NCI-H2081 treated with DMSO at 0.1 percent for 48 hours (cell line): ENCODE data around the gene VAC14.

Experiments used
- DNase-seq: peaks from one replicate; lab custom pipeline; 2025; lab: John Stamatoyannopoulos, UW

VAC14 gene

GRCh38 chr16:70725024-70725911, 75.7 kb downstream of the VAC14 start:
- DNase-seq: no peak

- no peak for DNase-seq
Observed at GRCh38 chr16:70724146-70725023, 76.6 kb downstream of the VAC14 start.

GRCh38 chr16:70723740-70724145, 77.2 kb downstream of the VAC14 start:
- DNase-seq: no peak

DNA sequence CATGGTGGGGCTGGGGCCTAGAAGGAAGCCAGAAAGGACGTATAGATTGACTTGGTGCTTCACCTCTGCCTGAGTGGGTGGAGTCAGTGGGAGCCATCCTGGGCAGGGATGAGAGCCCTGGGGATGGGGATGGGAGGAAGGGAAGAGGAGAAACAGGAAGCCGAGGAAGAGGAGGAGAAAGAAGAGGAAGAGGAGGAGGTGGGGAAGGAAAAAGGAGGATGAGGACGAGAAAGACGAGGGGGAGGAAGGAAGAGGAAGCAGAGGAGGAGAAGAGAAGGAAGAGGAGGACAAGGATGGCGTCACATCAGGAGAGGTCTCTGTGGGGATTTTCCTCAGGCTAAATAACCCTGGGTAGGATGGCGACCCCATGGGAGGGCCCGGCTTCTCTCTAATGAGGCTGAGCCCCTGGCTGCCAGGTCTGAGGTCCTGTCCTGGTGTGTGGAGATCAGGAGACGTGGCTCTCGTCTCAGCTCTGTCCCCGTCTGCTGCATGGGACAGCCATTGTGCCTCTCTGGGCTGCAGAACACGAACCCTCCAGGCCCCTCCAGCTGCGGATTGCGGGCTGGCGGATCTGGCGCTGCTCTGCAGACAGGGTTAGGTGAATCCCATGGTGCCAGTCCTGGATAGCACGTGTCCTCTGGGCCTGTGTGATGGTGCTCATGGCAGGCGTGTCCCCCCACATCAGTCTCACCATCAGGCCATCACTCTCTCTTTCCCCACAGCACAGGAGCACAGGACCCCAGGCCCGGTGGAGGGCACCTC, 79.6 kb downstream of the VAC14 start:
- no peak for DNase-seq

- DNase-seq: no peak
Observed at GRCh38 chr16:70720425-70721201, 80.3 kb downstream of the VAC14 start.

GRCh38 chr16:70717065-70717464, 83.9 kb downstream of the VAC14 start:
- no peak for DNase-seq

DNA sequence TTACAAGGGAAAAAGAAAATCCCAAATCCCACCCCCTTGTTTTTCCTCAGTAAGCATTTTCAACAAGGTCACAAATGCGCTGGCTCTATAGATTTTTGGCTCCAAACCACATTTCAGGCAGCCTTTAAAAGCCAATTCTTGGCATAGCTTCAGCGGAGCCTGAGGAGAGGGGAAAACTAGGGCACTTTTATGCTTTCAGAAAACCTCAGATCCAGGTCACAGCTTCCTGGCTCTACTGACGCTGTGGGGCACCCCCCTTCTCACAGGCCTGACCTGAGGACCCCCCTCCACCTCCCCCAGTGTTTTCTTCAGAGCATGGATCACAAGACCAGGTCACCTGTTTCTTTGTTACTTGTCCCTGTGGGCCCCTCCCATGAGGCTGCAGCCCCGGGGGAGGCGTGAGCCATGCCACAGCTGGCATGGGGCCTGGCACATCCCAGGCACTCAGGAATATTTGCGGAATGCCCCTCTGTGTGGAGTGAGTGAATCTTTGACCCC, 85.0 kb downstream of the VAC14 start:
- DNase-seq: no peak

- no peak for DNase-seq
Observed at GRCh38 chr16:70715055-70715858, 85.7 kb downstream of the VAC14 start.

GRCh38 chr16:70714581-70715054, 86.3 kb downstream of the VAC14 start:
- no peak for DNase-seq

DNA sequence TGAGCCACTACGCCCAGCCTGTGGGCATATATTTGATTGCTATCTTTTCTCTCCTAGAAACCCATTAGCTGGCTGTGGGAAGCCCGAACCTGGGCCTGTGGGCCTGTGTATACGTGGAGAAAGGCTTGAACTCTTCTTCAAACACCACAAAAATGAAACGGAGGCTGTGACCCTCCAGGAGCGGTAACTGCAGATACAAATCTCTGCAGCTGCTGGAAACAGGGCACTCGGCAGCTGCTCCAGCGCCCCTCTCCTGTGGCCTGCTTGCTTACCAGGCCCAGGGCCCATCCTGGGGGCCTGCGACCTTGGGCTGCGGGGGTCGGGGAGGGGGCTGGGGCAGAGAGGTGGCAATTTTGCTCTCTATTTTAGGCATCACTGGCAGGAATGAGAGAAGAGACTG, 87.1 kb downstream of the VAC14 start:
- DNase-seq: no peak

DNA sequence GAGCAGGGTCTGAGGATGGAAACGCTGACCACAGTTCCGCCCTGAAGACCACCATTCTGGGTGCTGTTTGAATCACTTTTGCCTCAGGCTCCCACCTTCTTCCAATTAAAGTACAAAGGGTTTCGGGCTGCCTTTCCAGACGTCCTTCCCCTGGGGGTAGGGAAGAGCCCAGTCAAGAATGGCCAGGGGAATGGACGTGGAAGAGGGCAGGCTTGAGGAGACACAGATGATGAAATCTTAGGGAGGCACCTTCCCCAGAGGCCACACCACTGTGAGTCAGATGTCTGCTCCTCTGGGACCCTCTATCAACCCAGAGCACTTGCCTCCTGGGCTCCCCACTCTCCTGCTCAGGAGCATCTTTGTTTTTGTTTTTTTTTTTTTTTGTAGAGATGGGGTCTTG, 87.6 kb downstream of the VAC14 start:
- DNase-seq: no peak

DNA sequence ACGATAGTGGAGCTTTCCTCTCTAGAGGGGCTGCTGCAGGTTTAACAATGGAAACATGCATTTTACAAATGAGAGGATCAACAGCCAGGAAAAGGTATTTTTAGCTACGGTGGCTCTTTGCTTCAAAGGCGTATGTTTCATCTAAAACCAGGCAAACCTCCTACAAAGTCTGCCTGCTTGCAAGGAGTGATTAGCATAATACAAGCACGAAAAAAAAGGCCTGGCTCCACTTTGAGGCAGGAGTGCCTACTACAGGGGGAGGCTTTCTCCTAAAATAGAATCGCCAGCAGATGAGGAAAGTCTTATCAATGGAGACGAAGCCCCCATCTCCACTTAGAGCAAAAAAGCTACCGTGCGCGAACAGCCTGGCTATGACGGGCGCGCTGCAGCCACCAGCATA, 88.0 kb downstream of the VAC14 start:
- no peak for DNase-seq

GRCh38 chr16:70712359-70712758, 88.6 kb downstream of the VAC14 start:
- no peak for DNase-seq

DNA sequence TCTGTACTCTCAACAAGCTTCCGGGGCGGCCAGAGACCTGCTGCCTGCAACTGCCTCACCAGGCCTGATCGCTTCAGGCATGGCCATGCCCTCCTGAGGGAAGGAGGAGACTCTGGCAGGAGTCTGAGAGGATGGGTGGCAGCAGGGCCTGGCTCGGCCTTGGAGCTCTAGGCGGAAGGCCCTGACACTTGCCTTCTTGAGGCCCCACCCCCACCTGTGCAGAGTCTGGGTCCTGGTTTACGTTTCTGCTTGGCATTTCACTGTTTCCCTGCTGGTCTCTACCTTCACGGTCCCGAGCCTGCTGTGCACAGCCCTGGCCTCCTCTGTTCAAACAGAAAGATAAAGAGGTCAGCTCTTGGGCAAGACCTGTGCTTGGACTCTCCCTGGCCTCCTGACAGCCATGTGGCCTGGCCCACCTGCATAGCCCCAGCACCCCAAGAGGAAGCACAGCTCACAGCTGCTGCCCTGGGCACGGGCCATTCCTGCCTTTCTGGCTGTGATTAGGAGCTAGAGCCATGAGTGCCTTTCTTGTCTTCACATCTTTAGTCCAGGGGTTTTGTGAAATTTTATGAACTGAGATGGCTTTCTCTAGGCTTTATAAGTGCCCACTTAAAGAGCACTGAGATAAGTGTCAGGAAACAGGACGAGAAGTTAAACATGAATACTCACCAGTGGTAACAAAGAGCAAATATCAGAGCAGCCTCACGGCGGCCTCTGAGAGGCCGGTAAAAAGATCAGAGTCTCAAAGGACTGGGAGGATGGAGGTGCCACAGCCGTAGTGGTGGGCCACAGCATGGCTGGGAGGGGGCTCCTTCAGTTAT, 89.5 kb downstream of the VAC14 start:
- DNase-seq: no peak

DNA sequence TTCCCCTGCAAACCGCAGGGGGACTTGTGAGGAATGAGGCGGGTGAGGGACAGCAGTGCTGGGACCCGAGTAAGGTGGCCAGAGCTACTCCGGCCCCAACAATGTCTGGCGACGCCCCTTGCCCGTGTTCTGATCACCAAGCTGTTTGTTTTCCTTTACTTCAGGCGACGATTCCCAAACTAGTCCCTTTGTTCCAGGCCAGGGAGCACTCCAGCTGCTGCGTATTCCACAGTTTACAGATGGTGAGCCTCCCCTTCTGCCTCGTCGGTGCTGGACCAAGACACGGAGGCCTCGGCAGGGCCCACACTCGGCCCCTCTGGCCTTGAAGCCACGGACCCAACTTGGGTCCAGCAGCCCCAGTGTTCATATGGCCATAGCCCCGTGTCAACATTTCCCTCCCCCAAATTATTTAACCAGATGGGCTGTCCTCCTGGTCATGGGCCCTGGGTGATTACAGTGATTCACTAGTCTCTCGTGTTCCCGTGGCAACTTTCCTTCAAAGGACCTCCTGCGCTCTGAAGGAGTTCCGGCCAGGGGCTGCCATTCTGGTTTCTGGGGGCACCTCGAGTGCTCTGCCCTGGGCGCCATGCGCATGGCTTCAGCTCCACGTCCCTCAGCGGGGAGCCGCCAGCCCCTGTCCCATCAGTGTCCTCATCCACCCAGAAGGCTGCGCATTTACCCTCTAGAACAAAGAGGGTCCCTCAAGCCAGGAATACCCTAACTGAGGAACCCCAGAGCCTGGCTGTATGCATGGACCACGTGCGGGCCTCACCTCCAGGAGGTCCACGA, 90.3 kb downstream of the VAC14 start:
- DNase-seq: no peak

- DNase-seq: no peak
Observed at GRCh38 chr16:70709942-70710341, 91.0 kb downstream of the VAC14 start.

DNA sequence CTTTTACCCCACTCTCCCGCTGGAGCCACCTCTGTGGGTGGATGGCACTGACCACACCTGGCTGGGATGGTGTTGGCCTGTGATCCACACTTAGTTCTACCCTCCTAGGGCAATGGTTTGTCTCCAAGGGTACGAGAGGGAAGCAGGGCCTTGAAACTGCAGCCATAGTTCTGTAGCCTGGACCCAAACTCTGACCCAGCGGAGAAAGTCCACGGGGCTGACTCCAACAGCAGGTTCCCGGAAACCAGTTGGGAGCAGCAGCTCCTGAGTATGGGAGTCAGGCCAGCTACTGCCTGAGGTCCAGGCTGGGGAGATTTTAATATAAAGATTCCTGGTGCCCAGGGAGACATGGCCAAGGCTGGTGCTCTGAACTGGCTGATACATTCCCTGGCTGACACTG, 91.5 kb downstream of the VAC14 start:
- DNase-seq: no peak

DNA sequence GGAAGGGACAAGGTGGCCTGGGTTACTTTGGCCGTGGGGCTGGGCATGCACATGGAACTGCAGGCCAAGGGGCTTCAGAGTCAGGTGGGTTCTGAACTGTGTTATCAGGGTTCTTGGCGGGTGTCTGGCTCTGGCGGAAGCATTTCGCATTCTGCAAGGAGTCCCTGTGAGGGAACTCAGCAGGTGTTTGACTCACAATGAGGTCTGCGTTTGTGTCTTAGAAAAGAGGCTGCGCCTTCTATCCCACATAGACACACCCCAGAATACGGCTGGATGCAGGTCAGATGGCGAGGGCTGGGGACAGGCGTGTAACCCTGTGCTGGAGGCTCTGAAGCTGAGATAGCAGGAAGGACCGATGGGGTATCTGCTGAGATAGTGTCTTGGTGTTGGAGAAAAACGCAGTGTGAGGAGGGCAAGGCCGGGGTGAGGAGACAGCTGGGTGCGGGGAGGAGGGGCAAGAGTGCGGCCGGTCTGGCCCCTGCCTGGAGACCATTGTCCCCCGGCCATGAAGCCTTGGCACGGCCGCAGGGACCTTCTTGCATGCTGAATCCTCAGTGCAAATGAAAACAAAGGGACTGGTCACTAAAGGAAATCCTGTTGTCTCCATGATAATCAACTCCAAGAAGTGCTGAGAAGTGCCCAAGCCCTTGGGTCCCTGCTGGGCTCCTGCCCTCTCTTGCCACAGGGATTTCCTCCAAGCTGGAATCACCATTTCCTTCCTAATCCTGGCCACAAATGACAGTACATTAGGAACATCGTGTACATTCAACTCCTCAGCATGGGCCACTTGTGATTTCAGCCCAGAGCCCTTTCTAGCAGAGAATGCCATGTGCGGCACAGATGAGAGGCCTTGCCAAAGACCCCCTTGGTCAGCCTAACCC, 92.4 kb downstream of the VAC14 start:
- no peak for DNase-seq
